ENCODE data around the gene FLOT1. TPM values are rescaled to one million over a fixed set of nuclear protein-coding genes. Genes with fewer than 3 reads are reported as not detected.

FLOT1 gene
- total and polyA plus RNA-seq, 2 of the 13 experiments (the other 11 are each of a cell fraction or from before 2014, with no cell fraction given): 82.3 to 130 TPM

DNA sequence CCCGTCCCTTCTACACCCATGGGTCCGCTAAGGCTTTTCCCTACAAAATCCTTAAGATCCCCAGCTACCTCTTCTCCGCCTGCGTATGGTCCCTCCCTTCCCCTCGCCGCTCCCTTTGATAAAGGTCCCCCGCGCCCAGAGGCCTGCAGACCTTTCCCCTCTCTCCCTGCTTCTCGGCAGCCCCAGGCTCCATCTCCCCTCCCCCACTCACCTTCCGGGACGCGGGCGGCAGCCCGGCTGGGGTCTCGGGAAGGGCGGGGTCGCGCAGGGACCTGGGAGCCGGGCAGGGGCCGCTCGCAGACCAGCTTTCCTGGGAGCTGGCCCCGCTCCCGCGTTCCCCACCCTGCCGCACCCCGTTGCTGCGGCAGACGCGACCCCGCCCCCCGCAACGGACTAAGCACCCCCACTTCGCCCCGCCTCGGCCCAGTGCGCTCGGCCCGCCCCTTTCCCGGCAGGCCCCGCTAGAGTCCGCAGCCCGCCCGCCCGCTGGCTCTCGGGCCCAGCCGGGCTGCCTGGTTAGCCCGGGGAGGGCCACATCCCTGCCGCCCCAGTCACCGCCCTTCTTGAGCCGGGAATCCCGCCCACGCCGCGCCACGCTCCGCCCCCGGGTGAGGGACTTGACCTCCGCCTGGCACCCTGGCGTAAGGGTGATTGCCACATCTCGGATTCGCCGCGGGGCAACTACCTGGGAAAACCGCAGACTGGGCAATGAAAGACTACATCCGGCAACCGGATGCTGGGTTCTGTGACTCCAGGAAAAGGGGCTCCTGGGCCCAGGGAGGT, at the start of gene FLOT1 (continued):
- TF ChIP-seq, protein P1, sequence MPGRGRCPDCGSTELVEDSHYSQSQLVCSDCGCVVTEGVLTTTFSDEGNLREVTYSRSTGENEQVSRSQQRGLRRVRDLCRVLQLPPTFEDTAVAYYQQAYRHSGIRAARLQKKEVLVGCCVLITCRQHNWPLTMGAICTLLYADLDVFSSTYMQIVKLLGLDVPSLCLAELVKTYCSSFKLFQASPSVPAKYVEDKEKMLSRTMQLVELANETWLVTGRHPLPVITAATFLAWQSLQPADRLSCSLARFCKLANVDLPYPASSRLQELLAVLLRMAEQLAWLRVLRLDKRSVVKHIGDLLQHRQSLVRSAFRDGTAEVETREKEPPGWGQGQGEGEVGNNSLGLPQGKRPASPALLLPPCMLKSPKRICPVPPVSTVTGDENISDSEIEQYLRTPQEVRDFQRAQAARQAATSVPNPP (CRISPR knock-in tag; IDR thresholded peaks at IDR 0.05): peak; percentile 64
- peak; percentile 99 for TF ChIP-seq ZNF747 (CRISPR knock-in tag; IDR thresholded peaks at IDR 0.05; ENCODE audit: borderline replicate concordance)
- peak; percentile 96 for TF ChIP-seq MTA1 (CRISPR knock-in tag; IDR thresholded peaks at IDR 0.05; ENCODE audit: borderline replicate concordance)
- TF ChIP-seq ZNF20 (CRISPR knock-in tag; IDR thresholded peaks at IDR 0.05): no peak; the same call in 1 of the 2 replicates
- TF ChIP-seq CBFB (CRISPR knock-in tag; IDR thresholded peaks at IDR 0.05): peak; percentile 99
- TF ChIP-seq PHF5A (CRISPR knock-in tag; IDR thresholded peaks at IDR 0.05; ENCODE audit: low read depth, unreplicated experiment): peak; percentile 24
- TF ChIP-seq, protein P2, sequence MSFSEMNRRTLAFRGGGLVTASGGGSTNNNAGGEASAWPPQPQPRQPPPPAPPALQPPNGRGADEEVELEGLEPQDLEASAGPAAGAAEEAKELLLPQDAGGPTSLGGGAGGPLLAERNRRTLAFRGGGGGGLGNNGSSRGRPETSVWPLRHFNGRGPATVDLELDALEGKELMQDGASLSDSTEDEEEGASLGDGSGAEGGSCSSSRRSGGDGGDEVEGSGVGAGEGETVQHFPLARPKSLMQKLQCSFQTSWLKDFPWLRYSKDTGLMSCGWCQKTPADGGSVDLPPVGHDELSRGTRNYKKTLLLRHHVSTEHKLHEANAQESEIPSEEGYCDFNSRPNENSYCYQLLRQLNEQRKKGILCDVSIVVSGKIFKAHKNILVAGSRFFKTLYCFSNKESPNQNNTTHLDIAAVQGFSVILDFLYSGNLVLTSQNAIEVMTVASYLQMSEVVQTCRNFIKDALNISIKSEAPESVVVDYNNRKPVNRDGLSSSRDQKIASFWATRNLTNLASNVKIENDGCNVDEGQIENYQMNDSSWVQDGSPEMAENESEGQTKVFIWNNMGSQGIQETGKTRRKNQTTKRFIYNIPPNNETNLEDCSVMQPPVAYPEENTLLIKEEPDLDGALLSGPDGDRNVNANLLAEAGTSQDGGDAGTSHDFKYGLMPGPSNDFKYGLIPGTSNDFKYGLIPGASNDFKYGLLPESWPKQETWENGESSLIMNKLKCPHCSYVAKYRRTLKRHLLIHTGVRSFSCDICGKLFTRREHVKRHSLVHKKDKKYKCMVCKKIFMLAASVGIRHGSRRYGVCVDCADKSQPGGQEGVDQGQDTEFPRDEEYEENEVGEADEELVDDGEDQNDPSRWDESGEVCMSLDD (CRISPR knock-in tag; IDR thresholded peaks at IDR 0.05; ENCODE audit: borderline replicate concordance): peak; percentile 96
- TF ChIP-seq REPIN1 (CRISPR knock-in tag; IDR thresholded peaks at IDR 0.05; ENCODE audit: borderline replicate concordance, low read depth): no peak; the same call in none of the 2 replicates
- TF ChIP-seq MED8 (CRISPR knock-in tag; IDR thresholded peaks at IDR 0.05; ENCODE audit: insufficient replicate concordance): peak; percentile 98
- no peak for TF ChIP-seq ZNF207 (IDR thresholded peaks at IDR 0.05; ENCODE audit: borderline replicate concordance)
- TF ChIP-seq, protein P3, sequence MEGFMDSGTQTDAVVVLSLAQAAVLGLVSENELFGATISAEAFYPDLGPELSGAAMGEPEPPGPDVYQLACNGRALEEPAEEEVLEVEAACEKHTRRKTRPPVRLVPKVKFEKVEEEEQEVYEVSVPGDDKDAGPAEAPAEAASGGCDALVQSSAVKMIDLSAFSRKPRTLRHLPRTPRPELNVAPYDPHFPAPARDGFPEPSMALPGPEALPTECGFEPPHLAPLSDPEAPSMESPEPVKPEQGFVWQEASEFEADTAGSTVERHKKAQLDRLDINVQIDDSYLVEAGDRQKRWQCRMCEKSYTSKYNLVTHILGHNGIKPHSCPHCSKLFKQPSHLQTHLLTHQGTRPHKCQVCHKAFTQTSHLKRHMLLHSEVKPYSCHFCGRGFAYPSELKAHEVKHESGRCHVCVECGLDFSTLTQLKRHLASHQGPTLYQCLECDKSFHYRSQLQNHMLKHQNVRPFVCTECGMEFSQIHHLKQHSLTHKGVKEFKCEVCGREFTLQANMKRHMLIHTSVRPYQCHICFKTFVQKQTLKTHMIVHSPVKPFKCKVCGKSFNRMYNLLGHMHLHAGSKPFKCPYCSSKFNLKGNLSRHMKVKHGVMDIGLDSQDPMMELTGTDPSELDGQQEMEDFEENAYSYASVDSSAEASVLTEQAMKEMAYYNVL (CRISPR knock-in tag; IDR thresholded peaks at IDR 0.05; ENCODE audit: borderline replicate concordance): peak; percentile 94
- 0 out of 2 replicates have a peak, but pooled peaks have one; percentile 32 for TF ChIP-seq SATB2 (CRISPR knock-in tag; IDR thresholded peaks at IDR 0.05)
- TF ChIP-seq, protein P4, sequence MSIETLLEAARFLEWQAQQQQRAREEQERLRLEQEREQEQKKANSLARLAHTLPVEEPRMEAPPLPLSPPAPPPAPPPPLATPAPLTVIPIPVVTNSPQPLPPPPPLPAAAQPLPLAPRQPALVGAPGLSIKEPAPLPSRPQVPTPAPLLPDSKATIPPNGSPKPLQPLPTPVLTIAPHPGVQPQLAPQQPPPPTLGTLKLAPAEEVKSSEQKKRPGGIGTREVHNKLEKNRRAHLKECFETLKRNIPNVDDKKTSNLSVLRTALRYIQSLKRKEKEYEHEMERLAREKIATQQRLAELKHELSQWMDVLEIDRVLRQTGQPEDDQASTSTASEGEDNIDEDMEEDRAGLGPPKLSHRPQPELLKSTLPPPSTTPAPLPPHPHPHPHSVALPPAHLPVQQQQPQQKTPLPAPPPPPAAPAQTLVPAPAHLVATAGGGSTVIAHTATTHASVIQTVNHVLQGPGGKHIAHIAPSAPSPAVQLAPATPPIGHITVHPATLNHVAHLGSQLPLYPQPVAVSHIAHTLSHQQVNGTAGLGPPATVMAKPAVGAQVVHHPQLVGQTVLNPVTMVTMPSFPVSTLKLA (IDR thresholded peaks at IDR 0.05): peak; percentile 45
- TF ChIP-seq KDM1A (CRISPR knock-in tag; IDR thresholded peaks at IDR 0.05): no peak
- TF ChIP-seq CENPT (CRISPR knock-in tag; IDR thresholded peaks at IDR 0.05; ENCODE audit: low read depth): 0 out of 2 replicates have a peak, but pooled peaks have one; percentile 54
- TF ChIP-seq, protein P5, sequence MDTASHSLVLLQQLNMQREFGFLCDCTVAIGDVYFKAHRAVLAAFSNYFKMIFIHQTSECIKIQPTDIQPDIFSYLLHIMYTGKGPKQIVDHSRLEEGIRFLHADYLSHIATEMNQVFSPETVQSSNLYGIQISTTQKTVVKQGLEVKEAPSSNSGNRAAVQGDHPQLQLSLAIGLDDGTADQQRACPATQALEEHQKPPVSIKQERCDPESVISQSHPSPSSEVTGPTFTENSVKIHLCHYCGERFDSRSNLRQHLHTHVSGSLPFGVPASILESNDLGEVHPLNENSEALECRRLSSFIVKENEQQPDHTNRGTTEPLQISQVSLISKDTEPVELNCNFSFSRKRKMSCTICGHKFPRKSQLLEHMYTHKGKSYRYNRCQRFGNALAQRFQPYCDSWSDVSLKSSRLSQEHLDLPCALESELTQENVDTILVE (CRISPR knock-in tag; IDR thresholded peaks at IDR 0.05): peak; percentile 91
- TF ChIP-seq, protein P6, sequence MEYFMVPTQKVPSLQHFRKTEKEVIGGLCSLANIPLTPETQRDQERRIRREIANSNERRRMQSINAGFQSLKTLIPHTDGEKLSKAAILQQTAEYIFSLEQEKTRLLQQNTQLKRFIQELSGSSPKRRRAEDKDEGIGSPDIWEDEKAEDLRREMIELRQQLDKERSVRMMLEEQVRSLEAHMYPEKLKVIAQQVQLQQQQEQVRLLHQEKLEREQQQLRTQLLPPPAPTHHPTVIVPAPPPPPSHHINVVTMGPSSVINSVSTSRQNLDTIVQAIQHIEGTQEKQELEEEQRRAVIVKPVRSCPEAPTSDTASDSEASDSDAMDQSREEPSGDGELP (IDR thresholded peaks at IDR 0.05; ENCODE audit: borderline replicate concordance, low read depth): peak; percentile 60; the same call in 1 of the 2 replicates
- peak; percentile 19; the same call in 1 of the 2 replicates for TF ChIP-seq ZNF761 (CRISPR knock-in tag; conservative IDR thresholded peaks at IDR 0.05)
- TF ChIP-seq MYC (CRISPR knock-in tag; IDR thresholded peaks at IDR 0.05; ENCODE audit: borderline replicate concordance): peak; percentile 75
